ENCODE data around the gene MON2. TPM values are rescaled to one million over a fixed set of nuclear protein-coding genes. Genes with fewer than 3 reads are reported as not detected.

The MON2 gene
- total RNA-seq, 4 donors from 2014 or later, result 41.2 to 222 (median 70.0) TPM

GRCh38 chr12:62603811-62604098 is 137.1 kb downstream of the MON2 start:
- Histone ChIP-seq H3K4me3 (peak overlapping the region; percentile 72 to 96), H3K9me3 (no peaks in the 10 kb centered on the region), H3K27ac (peak overlapping the region; percentile 99 to 100), H3K4me1 (no peaks in the 10 kb centered on the region), H3K36me3 (no peaks in the 10 kb centered on the region), H3K27me3 (peaks cover 0 to 4% of the 10 kb centered on the region in 2 donors)
- no peak for TF ChIP-seq POLR2A (IDR thresholded peaks at IDR 0.05)
- TF ChIP-seq CTCF (IDR thresholded peaks at IDR 0.05), result no peak
- DNase-seq, result no peak
- intact Hi-C loops (cut with DNase I; ENCODE audit: low total_unique reads), result no loop called here

DNA sequence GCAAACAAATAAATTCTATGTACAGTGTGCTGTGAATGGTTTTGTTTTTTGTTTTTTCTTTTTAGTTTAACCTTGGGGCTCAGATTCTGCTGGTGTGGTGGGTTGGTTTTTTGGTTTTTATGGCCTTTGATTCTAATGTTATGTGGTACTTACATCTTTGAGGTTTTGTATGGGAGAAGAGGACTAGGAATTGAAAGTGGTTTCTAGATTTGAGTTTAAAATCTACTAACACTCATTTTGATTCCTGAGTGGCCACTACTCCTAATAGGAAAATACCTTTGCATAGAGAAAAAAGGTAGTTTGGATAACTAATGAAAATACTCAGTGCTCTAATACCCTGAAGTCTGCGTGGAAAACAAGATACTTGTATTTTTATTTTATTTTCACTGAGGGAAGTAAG is 137.7 kb downstream of the MON2 start:
- intact Hi-C loops (cut with DNase I; ENCODE audit: low total_unique reads), result no loop called here
- Histone ChIP-seq H3K4me1 (no peaks in the 10 kb centered on the region), H3K4me3 (peak overlapping the region; percentile 72 to 96), H3K27me3 (peaks cover 0 to 4% of the 10 kb centered on the region in 2 donors), H3K36me3 (no peaks in the 10 kb centered on the region), H3K27ac (peak overlapping the region; percentile 99 to 100), H3K9me3 (no peaks in the 10 kb centered on the region)
- DNase-seq, result no peak
- TF ChIP-seq CTCF (IDR thresholded peaks at IDR 0.05), result no peak
- TF ChIP-seq POLR2A (IDR thresholded peaks at IDR 0.05), result no peak

GRCh38 chr12:62604871-62605270 is 138.2 kb downstream of the MON2 start:
- no peak for DNase-seq
- H3K27me3 ChIP-seq, result peaks cover 0 to 4% of the 10 kb centered on the region in 2 donors
- H3K27ac ChIP-seq, result peak overlapping the region; percentile 99 to 100
- H3K4me3 ChIP-seq, result peak overlapping the region; percentile 72 to 96
- no peak for TF ChIP-seq POLR2A (IDR thresholded peaks at IDR 0.05)
- TF ChIP-seq CTCF (IDR thresholded peaks at IDR 0.05), result no peak
- intact Hi-C loops (cut with DNase I; ENCODE audit: low total_unique reads), result no loop called here
- H3K9me3 ChIP-seq, result no peaks in the 10 kb centered on the region
- no peaks in the 10 kb centered on the region for H3K4me1 ChIP-seq
- H3K36me3 ChIP-seq, result no peaks in the 10 kb centered on the region

GRCh38 chr12:62605981-62606380 is 139.4 kb downstream of the MON2 start:
- H3K27ac ChIP-seq, result peak overlapping the region in 1 of 2 donors; percentile 99

GRCh38 chr12:62606654-62607053 is 140.0 kb downstream of the MON2 start:
- Histone ChIP-seq H3K36me3 (no peaks in the 10 kb centered on the region), H3K27me3 (peaks cover 0 to 4% of the 10 kb centered on the region in 2 donors), H3K4me1 (no peaks in the 10 kb centered on the region), H3K9me3 (no peaks in the 10 kb centered on the region), H3K27ac (no peak overlapping the region), H3K4me3 (no peak overlapping the region)
- TF ChIP-seq CTCF (IDR thresholded peaks at IDR 0.05), result no peak
- no peak for TF ChIP-seq POLR2A (IDR thresholded peaks at IDR 0.05)
- DNase-seq, result no peak
- intact Hi-C loops (cut with DNase I; ENCODE audit: low total_unique reads), result no loop called here

More at GRCh38 chr12:62605981-62606380, 139.4 kb downstream of the MON2 start:
- Histone ChIP-seq H3K4me1 (no peaks in the 10 kb centered on the region), H3K4me3 (no peak overlapping the region), H3K36me3 (no peaks in the 10 kb centered on the region), H3K27me3 (peaks cover 0 to 4% of the 10 kb centered on the region in 2 donors), H3K9me3 (no peaks in the 10 kb centered on the region)
- intact Hi-C loops (cut with DNase I; ENCODE audit: low total_unique reads), result no loop called here
- DNase-seq, result no peak
- TF ChIP-seq CTCF (IDR thresholded peaks at IDR 0.05) (no peak), POLR2A (IDR thresholded peaks at IDR 0.05) (no peak)

Data from uterus (tissue), 4 donors.